Nephron (organoid): ENCODE measurements around the gene GRIP2.

Experiments
- H3K27ac Mint-ChIP-seq, 3 experiments: 2 replicates each; pipeline ENCODE4 v1.8.0; 2020; ENCODE audit warnings: mixed read lengths in 3 of 3, mild to moderate bottlenecking in 2 of 3, moderate library complexity in 1 of 3
- H3K27me3 Mint-ChIP-seq: 2 replicates; pipeline ENCODE4 v1.8.0; 2021; ENCODE audit warnings: low read depth, mild to moderate bottlenecking, moderate library complexity, mixed read lengths
- H3K36me3 Mint-ChIP-seq: 2 replicates; pipeline ENCODE4 v1.8.0; 2020; ENCODE audit warnings: low read depth, mixed read lengths
- H3K4me1 Mint-ChIP-seq: 2 replicates; pipeline ENCODE4 v1.8.0; 2020; ENCODE audit warnings: mixed read lengths
- H3K4me3 Mint-ChIP-seq, 3 experiments: 2 replicates each; pipeline ENCODE4 v1.8.0; 2020; ENCODE audit warnings: mild to moderate bottlenecking in 3 of 3, mixed read lengths in 3 of 3, moderate library complexity in 2 of 3
- H3K9me3 Mint-ChIP-seq: 2 replicates; pipeline ENCODE4 v1.8.0; 2020; ENCODE audit warnings: mixed read lengths
- CTCF ChIP-seq, 3 experiments: fragments of 200-600 bp; sonication (generic); IDR thresholded peaks; one replicate each; pipeline ENCODE4 v1.5.0; 2021; ENCODE audit warnings: antibody characterized with exemption in 3 of 3; ENCODE audit not compliant: unreplicated experiment in 3 of 3

The GRIP2 gene

GRCh38 chr3:14539742-14540491, at the start of gene GRIP2:
GRIP2 (minus strand) TSS chr3:14540342; CDS start chr3:14540308, 34 bp downstream.
- TF ChIP-seq CTCF (IDR thresholded peaks at IDR 0.05; ENCODE audit: unreplicated experiment in 3 of 3) = no peak
- no peak within 1 kb of the TSS for H3K27ac Mint-ChIP-seq
- H3K27me3 Mint-ChIP-seq = peaks cover 1% of the 10 kb centered on the region
- H3K9me3 Mint-ChIP-seq = no peaks in the 10 kb centered on the region
- H3K4me1 Mint-ChIP-seq = peaks cover 21% of the 10 kb centered on the region
- peak within 1 kb of the TSS; percentile 21 to 81 (median 76) for H3K4me3 Mint-ChIP-seq
- no peaks in the 10 kb centered on the region for H3K36me3 Mint-ChIP-seq

- TF ChIP-seq CTCF (IDR thresholded peaks at IDR 0.05; ENCODE audit: unreplicated experiment in 3 of 3) = no peak
- Mint-ChIP-seq H3K4me1 (peaks cover 5% of the 10 kb centered on the region), H3K9me3 (no peaks in the 10 kb centered on the region), H3K27ac (no peak overlapping the region), H3K27me3 (peaks cover 34% of the 10 kb centered on the region), H3K4me3 (no peak overlapping the region), H3K36me3 (no peaks in the 10 kb centered on the region)
These were observed 48.4 kb upstream of the GRIP2 start for GRCh38 chr3:14588425-14589112.

GRCh38 chr3:14587740-14588360, 47.7 kb upstream of the GRIP2 start:
- no peaks in the 10 kb centered on the region for H3K36me3 Mint-ChIP-seq
- H3K27me3 Mint-ChIP-seq = peaks cover 29% of the 10 kb centered on the region
- no peaks in the 10 kb centered on the region for H3K9me3 Mint-ChIP-seq
- no peak overlapping the region for H3K27ac Mint-ChIP-seq
- H3K4me3 Mint-ChIP-seq = no peak overlapping the region
- peaks cover 5% of the 10 kb centered on the region for H3K4me1 Mint-ChIP-seq
- TF ChIP-seq CTCF (IDR thresholded peaks at IDR 0.05; ENCODE audit: unreplicated experiment in 3 of 3) = no peak

- Mint-ChIP-seq H3K27me3 (peaks cover 33% of the 10 kb centered on the region), H3K27ac (no peak overlapping the region), H3K4me3 (no peak overlapping the region), H3K9me3 (no peaks in the 10 kb centered on the region), H3K36me3 (no peaks in the 10 kb centered on the region), H3K4me1 (peaks cover 5% of the 10 kb centered on the region)
- no peak for TF ChIP-seq CTCF (IDR thresholded peaks at IDR 0.05; ENCODE audit: unreplicated experiment in 3 of 3)
These were observed 46.5 kb upstream of the GRIP2 start for GRCh38 chr3:14586611-14587010.

- H3K4me1 Mint-ChIP-seq = peaks cover 5% of the 10 kb centered on the region
- no peak overlapping the region for H3K27ac Mint-ChIP-seq
- no peaks in the 10 kb centered on the region for H3K36me3 Mint-ChIP-seq
- H3K9me3 Mint-ChIP-seq = no peaks in the 10 kb centered on the region
- H3K4me3 Mint-ChIP-seq = no peak overlapping the region
- H3K27me3 Mint-ChIP-seq = peaks cover 37% of the 10 kb centered on the region
- TF ChIP-seq CTCF (IDR thresholded peaks at IDR 0.05; ENCODE audit: unreplicated experiment in 3 of 3) = no peak
These were observed 43.5 kb upstream of the GRIP2 start for GRCh38 chr3:14583548-14584091.
